ENCODE data around the gene TLR8. TPM values are rescaled to one million over a fixed set of nuclear protein-coding genes. Genes with fewer than 3 reads are reported as not detected.

The TLR8 gene
- total and polyA plus RNA-seq, 10 of the 15 experiments (the other 5 are each of a cell fraction or from before 2014, with no cell fraction given), result 0.04 TPM; not detected in 9

DNA sequence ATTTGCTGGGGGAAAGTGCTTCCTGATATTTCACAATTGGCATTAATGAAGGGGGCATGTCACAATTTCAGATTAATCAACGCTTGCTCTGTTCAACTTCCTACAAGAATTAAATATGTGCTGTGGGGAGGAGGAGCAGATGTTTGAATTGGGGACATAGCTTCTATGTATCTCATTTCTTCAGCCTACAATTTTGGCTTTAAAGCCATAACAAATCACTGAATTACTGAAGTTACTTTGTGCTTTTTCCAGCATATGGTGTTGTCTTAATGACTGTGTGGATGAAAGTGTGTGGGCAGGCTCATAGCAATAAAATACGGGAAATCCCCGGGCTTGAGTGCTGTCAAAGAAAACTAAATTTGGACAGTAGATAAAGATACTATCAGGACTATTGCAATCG, 38.7 kb upstream of the TLR8 start (continued):
- peak; percentile 88 for TF ChIP-seq ZNF24 (IDR thresholded peaks at IDR 0.05)

DNA sequence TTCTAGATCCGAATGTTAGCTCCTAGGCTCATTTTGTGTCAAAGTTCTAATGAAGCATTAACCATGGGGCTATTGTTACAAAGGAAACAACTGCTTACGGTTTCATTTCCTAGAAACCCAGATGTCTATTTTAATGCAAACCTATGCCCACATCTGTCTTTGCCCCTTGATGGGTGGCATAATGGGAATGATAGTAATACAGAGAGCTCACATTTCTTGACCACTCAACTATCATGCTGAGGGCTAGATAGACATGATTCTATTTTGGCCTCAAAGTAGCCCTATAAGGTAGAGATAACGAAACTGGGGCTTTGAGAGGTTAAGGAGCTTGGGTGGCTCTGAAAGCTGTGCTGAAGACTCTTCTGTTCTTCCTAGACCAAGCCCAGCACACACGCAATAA, 37.7 kb upstream of the TLR8 start:
- Histone ChIP-seq H3K4me1 (ENCODE audit: control insufficient read depth, insufficient read depth, low read length) (peaks cover 28% of the 10 kb centered on the region), H3K9ac (ENCODE audit: control insufficient read depth, insufficient read depth, low read length) (peak overlapping the region; percentile 91), H3K4me2 (ENCODE audit: control insufficient read depth, insufficient read depth) (peak overlapping the region; percentile 95), H3K27ac (ENCODE audit: control insufficient read depth, insufficient read depth) (peak overlapping the region; percentile 97), H3K9me3 (replicated peaks; ENCODE audit: control insufficient read depth, insufficient read depth, low read length) (no peaks in the 10 kb centered on the region; the same call in 1 of the 3 replicates), H3K27me3 (replicated peaks in 1 of 2; ENCODE audit: control insufficient read depth in 2 of 2, insufficient read depth in 2 of 2, low read length in 1 of 2) (no peaks in the 10 kb centered on the region), H3K4me3 (peak overlapping the region; percentile 63), H2AFZ (ENCODE audit: control insufficient read depth, low read depth, low read length) (no peak overlapping the region), H3K79me2 (ENCODE audit: control insufficient read depth, insufficient read depth, low read length) (peaks cover 65% of the 10 kb centered on the region), H4K20me1 (ENCODE audit: control insufficient read depth, insufficient read depth) (no peaks in the 10 kb centered on the region), H3K36me3 (ENCODE audit: control insufficient read depth in 2 of 2, insufficient read depth in 2 of 2, low read length in 1 of 2) (peaks cover 2 to 18% of the 10 kb centered on the region in 2 experiments)
- ChIA-PET SMC1A (ENCODE audit: uncharacterized antibody, unreplicated experiment) (interaction anchor here (1.2 to 8.0 kb wide), 8 partner anchors 9 to 78 kb away, joined by 3 to 77 read pairs (median 10); no protein-coding TSS in a partner anchor), POLR2A (interaction anchor here (1.0 to 1.3 kb wide), 3 partner anchors 9 to 82 kb away, joined by 3 to 8 read pairs (median 4); no protein-coding TSS in a partner anchor), RAD21 (ENCODE audit: unreplicated experiment) (interaction anchor here (0.9 to 5.1 kb wide), 6 partner anchors 8 to 54 kb away, joined by 3 to 47 read pairs (median 6); no protein-coding TSS in a partner anchor), CTCF (interaction anchor here (1.0 to 3.8 kb wide), 4 partner anchors 22 to 54 kb away, joined by 3 to 22 read pairs (median 4); no protein-coding TSS in a partner anchor)
- intact Hi-C loops (cut with micrococcal nuclease; ENCODE audit: unreplicated experiment), result loop anchor here (1.0 to 10.0 kb wide), 2 partner anchors 24 to 216 kb away; no protein-coding TSS in a partner anchor
- FAIRE-seq (peak; percentile 95), ATAC-seq (peak; percentile 73), DNase-seq (ENCODE audit: low read depth, low spot score) (peak; percentile 78)
- in situ Hi-C loops (cut with MboI), result no loop called here
- BruUV-seq (replicated peaks), result no TSS peak
- 0% methylated on average over 4 of the region's 4 CpGs for WGBS (ENCODE audit: insufficient coverage, insufficient replicate concordance, low lambda C conversion rate, missing lambda C conversion rate)
- no peak; the same call in 1 of the 2 replicates for TF ChIP-seq JUNB (IDR thresholded peaks at IDR 0.05)
- 0 out of 2 replicates have a peak, but pooled peaks have one; percentile 46 for TF ChIP-seq FOXM1 (IDR thresholded peaks at IDR 0.05; ENCODE audit: low read depth, low read length)
- TF ChIP-seq MTA3 (IDR thresholded peaks at IDR 0.05; ENCODE audit: borderline replicate concordance, low read length), result peak; percentile 55; the same call in 1 of the 2 replicates
- 0 out of 2 replicates have a peak, but pooled peaks have one; percentile 20 for TF ChIP-seq MXI1 (IDR thresholded peaks at IDR 0.05; ENCODE audit: low read depth, low read length)
- 0 out of 2 replicates have a peak, but pooled peaks have one; percentile 61 for TF ChIP-seq MEF2A (IDR thresholded peaks at IDR 0.05; ENCODE audit: insufficient read depth, low read depth, low read length)
- no peak for TF ChIP-seq BRCA1 (IDR thresholded peaks at IDR 0.05; ENCODE audit: low read depth, low read length)
- no peak for TF ChIP-seq SIX5 (IDR thresholded peaks at IDR 0.05; ENCODE audit: low read depth, low read length, severe bottlenecking)
- TF ChIP-seq EP300 (IDR thresholded peaks at IDR 0.05; ENCODE audit: borderline replicate concordance in 1 of 2, control insufficient read depth in 1 of 2, low read depth in 2 of 2, low read length in 2 of 2), result peak in 1 of 2 experiments; percentile 48; a peak in 1 of 4 replicates
- TF ChIP-seq EED (IDR thresholded peaks at IDR 0.05; ENCODE audit: low read depth), result peak; percentile 60; the same call in 1 of the 2 replicates
- TF ChIP-seq MTA2 (IDR thresholded peaks at IDR 0.05; ENCODE audit: low read depth), result no peak
- TF ChIP-seq TAF1 (IDR thresholded peaks at IDR 0.05; ENCODE audit: borderline replicate concordance, low read depth, low read length), result 0 out of 2 replicates have a peak, but pooled peaks have one; percentile 8
- TF ChIP-seq, protein P1, sequence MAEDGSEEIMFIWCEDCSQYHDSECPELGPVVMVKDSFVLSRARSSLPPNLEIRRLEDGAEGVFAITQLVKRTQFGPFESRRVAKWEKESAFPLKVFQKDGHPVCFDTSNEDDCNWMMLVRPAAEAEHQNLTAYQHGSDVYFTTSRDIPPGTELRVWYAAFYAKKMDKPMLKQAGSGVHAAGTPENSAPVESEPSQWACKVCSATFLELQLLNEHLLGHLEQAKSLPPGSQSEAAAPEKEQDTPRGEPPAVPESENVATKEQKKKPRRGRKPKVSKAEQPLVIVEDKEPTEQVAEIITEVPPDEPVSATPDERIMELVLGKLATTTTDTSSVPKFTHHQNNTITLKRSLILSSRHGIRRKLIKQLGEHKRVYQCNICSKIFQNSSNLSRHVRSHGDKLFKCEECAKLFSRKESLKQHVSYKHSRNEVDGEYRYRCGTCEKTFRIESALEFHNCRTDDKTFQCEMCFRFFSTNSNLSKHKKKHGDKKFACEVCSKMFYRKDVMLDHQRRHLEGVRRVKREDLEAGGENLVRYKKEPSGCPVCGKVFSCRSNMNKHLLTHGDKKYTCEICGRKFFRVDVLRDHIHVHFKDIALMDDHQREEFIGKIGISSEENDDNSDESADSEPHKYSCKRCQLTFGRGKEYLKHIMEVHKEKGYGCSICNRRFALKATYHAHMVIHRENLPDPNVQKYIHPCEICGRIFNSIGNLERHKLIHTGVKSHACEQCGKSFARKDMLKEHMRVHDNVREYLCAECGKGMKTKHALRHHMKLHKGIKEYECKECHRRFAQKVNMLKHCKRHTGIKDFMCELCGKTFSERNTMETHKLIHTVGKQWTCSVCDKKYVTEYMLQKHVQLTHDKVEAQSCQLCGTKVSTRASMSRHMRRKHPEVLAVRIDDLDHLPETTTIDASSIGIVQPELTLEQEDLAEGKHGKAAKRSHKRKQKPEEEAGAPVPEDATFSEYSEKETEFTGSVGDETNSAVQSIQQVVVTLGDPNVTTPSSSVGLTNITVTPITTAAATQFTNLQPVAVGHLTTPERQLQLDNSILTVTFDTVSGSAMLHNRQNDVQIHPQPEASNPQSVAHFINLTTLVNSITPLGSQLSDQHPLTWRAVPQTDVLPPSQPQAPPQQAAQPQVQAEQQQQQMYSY (CRISPR knock-in tag; IDR thresholded peaks at IDR 0.05), result no peak
- peak; percentile 53; the same call in 1 of the 2 replicates for TF ChIP-seq PML (IDR thresholded peaks at IDR 0.05; ENCODE audit: low read length)
- TF ChIP-seq RUNX3 (IDR thresholded peaks at IDR 0.05; ENCODE audit: low read length), result peak; percentile 56
- TF ChIP-seq, protein P2, sequence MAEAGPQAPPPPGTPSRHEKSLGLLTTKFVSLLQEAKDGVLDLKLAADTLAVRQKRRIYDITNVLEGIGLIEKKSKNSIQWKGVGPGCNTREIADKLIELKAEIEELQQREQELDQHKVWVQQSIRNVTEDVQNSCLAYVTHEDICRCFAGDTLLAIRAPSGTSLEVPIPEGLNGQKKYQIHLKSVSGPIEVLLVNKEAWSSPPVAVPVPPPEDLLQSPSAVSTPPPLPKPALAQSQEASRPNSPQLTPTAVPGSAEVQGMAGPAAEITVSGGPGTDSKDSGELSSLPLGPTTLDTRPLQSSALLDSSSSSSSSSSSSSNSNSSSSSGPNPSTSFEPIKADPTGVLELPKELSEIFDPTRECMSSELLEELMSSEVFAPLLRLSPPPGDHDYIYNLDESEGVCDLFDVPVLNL (IDR thresholded peaks at IDR 0.05; ENCODE audit: low read depth, low read length), result no peak
- 0 out of 2 replicates have a peak, but pooled peaks have one; percentile 42 for TF ChIP-seq NFIC (IDR thresholded peaks at IDR 0.05; ENCODE audit: low read depth, low read length)
- TF ChIP-seq SIN3A (IDR thresholded peaks at IDR 0.05; ENCODE audit: low read depth, low read length), result no peak
- TF ChIP-seq CBX5 (IDR thresholded peaks at IDR 0.05; ENCODE audit: low read depth), result 0 out of 2 replicates have a peak, but pooled peaks have one; percentile 39
